GM10266 (cell line): Measurements from ENCODE around the gene SEMA4C.

Source experiments
- DNase-seq: peaks from one replicate; pipeline ENCODE4 v3.0.0; 2012; ENCODE audit errors: extremely low spot score
- TF ChIP-seq, protein P1 (sequence below): IDR thresholded peaks from 2 replicates; pipeline ENCODE4 v1.5.1; 2012; ENCODE audit warnings: mild to moderate bottlenecking, low read depth; ENCODE audit not compliant: control insufficient read depth, insufficient read depth; ENCODE audit errors: missing control alignments

The SEMA4C gene

DNA sequence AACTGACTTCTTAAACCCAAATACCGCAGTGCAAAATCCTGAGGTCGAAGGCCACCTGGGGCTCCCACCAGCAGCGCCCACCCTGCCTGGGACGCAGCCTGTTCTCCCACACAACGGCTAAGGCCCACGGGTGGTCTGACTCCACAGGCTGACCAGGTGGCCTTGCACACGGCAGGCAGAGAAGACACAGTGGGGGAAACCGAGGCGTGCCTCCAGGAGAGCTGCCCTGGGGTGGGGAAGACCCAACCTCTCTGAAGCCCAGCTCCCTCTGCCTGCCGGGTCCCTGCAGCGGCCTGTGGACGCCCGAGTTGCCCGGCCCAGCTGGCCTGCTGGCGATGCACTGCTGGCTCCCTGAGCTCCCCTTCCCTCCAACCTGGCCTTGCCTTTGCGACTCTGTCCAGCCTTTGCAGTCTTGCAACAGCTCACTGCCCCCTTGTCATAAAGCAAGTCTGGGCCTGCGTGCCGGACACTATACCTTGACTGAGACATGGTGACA, 9.7 kb upstream of the SEMA4C start:
- TF ChIP-seq, protein P1, sequence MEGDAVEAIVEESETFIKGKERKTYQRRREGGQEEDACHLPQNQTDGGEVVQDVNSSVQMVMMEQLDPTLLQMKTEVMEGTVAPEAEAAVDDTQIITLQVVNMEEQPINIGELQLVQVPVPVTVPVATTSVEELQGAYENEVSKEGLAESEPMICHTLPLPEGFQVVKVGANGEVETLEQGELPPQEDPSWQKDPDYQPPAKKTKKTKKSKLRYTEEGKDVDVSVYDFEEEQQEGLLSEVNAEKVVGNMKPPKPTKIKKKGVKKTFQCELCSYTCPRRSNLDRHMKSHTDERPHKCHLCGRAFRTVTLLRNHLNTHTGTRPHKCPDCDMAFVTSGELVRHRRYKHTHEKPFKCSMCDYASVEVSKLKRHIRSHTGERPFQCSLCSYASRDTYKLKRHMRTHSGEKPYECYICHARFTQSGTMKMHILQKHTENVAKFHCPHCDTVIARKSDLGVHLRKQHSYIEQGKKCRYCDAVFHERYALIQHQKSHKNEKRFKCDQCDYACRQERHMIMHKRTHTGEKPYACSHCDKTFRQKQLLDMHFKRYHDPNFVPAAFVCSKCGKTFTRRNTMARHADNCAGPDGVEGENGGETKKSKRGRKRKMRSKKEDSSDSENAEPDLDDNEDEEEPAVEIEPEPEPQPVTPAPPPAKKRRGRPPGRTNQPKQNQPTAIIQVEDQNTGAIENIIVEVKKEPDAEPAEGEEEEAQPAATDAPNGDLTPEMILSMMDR: no peak
- no peak for DNase-seq

DNA sequence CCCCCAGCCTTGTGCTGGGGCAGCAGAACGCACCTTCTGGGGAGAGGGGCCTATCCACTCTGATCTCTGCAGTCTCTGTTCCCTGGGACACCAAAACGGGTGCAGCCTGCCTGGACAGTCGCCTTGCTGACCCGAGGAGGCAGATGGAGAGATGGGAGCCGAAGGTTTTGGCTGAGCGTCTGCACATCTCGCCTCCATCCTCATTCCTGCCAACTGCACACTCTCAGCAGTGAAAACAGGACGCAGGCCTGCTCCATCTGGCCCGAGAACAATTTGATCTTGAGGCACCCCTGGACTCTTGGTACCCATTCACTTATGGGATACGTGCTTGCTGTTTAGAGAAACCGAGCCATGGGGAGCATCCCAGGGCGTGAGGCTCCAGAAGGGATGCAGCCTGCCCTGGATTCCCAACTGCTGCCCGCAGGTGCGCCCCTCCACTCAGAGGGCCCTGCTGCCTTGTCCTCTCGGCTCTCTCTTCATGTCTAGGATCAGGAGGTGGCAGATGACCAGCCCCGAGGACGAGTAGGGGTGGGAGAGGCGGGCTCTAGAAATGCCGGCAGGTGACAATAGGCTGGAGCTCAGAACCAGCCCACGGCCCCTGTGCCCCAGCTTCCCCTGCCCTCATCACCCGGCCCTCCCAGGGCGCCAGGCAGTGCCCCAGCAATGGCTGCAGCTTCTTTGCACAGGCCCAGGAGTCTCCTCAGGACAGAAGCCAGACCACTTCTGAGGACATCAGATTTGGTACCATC, 9.1 kb upstream of the SEMA4C start:
- no peak for DNase-seq
- TF ChIP-seq, protein P1: no peak

DNA sequence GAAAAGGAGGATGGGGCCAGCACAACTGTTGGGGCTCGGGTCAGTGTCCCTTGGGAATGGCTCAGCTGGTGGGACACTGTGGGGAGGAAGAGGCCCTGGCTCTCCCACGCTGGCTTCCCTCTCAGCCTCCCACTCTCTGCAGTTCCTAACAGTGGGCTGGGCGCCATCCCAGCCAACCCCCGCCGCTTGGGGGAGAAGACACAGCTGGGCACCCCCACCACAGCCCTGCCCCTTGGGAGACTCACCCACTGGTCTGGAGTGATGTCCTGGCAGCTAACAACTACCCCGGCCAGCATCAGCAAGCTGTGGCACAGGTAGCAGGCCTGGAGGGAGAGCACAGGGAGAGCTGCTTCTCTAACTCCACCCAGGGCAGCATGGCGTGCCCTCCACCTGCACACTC, 8.3 kb upstream of the SEMA4C start:
- DNase-seq: no peak
- TF ChIP-seq, protein P1: no peak

DNA sequence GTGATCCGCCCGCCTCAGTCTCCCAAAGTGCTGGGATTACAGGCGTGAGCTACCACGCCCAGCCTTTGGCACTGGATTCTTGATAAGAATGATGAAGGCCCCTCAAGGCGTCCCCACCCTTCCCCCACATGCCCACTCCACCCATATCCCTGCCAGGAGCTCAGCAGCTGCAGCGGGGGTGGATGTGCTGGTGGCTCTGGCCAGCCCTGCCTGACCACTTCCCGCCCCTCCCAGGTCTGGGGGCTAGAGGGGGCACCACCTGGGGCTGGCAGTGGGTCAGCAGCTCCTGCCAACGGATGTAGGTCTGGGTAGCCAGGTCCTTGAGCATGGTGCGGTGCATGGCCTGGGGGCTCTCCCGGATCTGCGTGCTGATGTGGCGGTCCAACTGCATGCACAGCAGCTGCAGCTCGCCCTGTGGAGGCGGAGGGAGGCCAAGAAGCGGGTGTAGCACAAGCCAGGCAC, 7.8 kb upstream of the SEMA4C start:
- TF ChIP-seq, protein P1: no peak
- DNase-seq: no peak

DNA sequence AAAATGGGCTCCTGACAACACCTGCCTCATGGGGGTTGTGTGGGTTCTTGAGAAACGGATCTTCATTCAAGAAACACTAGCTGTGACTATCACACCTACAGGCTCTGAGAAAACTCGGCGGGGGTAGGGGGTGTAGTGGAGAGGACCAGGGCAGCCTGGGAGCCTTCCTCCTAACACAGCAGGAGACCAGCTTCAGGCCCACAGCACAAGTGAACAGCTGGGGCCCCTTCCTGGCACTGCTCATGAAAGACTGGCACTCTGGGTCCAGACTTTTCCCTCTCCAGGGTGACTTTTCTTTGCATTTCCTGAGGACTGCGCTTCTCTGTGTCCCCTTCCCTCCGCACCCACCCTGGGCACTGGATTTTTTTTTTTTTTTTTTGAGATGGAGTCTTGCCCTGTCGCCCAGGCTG, 7.2 kb upstream of the SEMA4C start:
- no peak for DNase-seq
- TF ChIP-seq, protein P1: no peak

DNA sequence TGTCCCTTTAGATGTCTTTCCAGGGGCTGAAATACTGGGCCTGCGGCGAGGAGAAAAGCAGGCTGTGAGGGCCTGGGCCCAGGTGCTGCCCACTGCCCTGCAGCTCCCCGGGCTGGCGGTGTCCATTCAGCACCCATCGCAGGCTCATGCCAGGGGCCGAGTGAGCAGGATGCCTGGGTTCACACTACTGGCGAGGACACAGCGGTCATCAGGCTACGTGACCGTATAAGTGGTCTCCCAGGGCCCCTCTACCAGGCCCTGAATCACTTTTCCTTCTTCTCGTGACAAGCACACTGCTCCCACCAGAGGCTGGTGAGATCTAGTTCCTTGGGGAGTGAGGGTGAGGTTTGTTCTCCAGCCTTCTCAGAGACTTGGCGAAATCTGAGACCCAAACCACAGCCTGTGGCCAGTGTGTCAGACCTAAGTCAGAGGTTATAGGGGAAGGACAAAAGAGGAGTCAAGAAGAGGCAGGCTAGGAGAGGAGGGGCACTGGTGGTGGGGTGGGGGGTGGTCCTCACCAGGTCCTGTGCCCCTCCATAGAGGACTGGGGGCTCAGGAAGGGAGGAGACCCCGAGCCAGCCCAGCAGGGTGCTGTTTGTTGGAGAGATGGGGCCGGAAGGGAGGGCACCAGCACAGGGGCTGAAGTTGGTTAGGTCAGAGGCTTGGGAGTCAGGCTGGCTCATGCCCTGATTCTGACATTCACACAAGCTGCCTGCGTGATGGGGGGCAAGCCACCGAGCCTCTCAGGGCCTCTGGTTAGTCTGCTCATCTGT, 6.6 kb upstream of the SEMA4C start:
- DNase-seq: no peak
- TF ChIP-seq, protein P1: no peak
